Stimulated activated CD4-positive, alpha-beta T cell treated with anti-CD3 and anti-CD28 coated beads, Interleukin-1b, Interleukin-23, amount 100 ng/mL, for 48 hours (primary cell): ENCODE results near the gene MAML3.

Experiments
- DNase-seq: peaks from one replicate; pipeline ENCODE4 v3.0.0-alpha.2; 2020

The MAML3 gene

GRCh38 chr4:139916041-139916440 lies 237.9 kb downstream of the MAML3 start:
- no peak for DNase-seq

- DNase-seq, result no peak
Observed at GRCh38 chr4:139915037-139915436, 238.9 kb downstream of the MAML3 start.

- no peak for DNase-seq
Observed at GRCh38 chr4:139913995-139914598, 239.9 kb downstream of the MAML3 start.

GRCh38 chr4:139913398-139913990 lies 240.5 kb downstream of the MAML3 start:
- DNase-seq, result no peak

GRCh38 chr4:139912445-139912844 lies 241.5 kb downstream of the MAML3 start:
- no peak for DNase-seq

- DNase-seq, result no peak
Observed at GRCh38 chr4:139910106-139910505, 243.9 kb downstream of the MAML3 start.

GRCh38 chr4:139908636-139909437 lies 245.1 kb downstream of the MAML3 start:
- no peak for DNase-seq

- no peak for DNase-seq
Observed at GRCh38 chr4:139907001-139907809, 246.8 kb downstream of the MAML3 start.

GRCh38 chr4:139905489-139905888 lies 248.5 kb downstream of the MAML3 start:
- DNase-seq, result no peak

- peak; percentile 5 for DNase-seq
Observed at GRCh38 chr4:139904406-139904805, 249.6 kb downstream of the MAML3 start.

- no peak for DNase-seq
Observed at GRCh38 chr4:139903845-139904244, 250.1 kb downstream of the MAML3 start.

GRCh38 chr4:139902321-139903320 lies 251.4 kb downstream of the MAML3 start:
- DNase-seq, result no peak

GRCh38 chr4:139901531-139902320 lies 252.3 kb downstream of the MAML3 start:
- no peak for DNase-seq

GRCh38 chr4:139900964-139901376 lies 253.0 kb downstream of the MAML3 start:
- DNase-seq, result no peak

GRCh38 chr4:139899346-139899745 lies 254.6 kb downstream of the MAML3 start:
- DNase-seq, result no peak

GRCh38 chr4:139898293-139898692 lies 255.7 kb downstream of the MAML3 start:
- no peak for DNase-seq

- no peak for DNase-seq
Observed at GRCh38 chr4:139896091-139896604, 257.8 kb downstream of the MAML3 start.

- DNase-seq, result no peak
Observed at GRCh38 chr4:139893801-139894200, 260.2 kb downstream of the MAML3 start.

- DNase-seq, result no peak
Observed at GRCh38 chr4:139892973-139893736, 260.8 kb downstream of the MAML3 start.

- DNase-seq, result no peak
Observed at GRCh38 chr4:139890816-139891215, 263.2 kb downstream of the MAML3 start.
